ENCODE measurements around the gene PPM1E.

DNA sequence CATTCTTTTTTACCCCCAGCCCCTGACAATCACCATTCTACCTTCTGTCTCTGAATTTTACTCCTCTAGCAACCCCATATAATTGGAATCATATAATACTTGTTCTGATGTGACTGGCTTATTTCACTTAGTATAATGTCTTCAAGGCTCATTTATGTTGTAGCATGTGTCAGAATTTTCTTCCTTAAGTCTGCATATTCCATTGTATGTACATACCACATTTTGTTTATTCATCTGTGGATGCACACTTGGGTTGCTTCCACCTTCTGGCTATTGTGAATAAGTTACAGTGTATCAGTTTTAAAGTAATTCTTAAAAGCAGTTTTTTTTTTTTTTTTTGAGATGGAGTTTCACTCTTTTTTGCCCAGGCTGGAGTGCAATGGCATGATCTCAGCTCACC is 24.7 kb upstream of the PPM1E start:
- TF ChIP-seq, protein P1, sequence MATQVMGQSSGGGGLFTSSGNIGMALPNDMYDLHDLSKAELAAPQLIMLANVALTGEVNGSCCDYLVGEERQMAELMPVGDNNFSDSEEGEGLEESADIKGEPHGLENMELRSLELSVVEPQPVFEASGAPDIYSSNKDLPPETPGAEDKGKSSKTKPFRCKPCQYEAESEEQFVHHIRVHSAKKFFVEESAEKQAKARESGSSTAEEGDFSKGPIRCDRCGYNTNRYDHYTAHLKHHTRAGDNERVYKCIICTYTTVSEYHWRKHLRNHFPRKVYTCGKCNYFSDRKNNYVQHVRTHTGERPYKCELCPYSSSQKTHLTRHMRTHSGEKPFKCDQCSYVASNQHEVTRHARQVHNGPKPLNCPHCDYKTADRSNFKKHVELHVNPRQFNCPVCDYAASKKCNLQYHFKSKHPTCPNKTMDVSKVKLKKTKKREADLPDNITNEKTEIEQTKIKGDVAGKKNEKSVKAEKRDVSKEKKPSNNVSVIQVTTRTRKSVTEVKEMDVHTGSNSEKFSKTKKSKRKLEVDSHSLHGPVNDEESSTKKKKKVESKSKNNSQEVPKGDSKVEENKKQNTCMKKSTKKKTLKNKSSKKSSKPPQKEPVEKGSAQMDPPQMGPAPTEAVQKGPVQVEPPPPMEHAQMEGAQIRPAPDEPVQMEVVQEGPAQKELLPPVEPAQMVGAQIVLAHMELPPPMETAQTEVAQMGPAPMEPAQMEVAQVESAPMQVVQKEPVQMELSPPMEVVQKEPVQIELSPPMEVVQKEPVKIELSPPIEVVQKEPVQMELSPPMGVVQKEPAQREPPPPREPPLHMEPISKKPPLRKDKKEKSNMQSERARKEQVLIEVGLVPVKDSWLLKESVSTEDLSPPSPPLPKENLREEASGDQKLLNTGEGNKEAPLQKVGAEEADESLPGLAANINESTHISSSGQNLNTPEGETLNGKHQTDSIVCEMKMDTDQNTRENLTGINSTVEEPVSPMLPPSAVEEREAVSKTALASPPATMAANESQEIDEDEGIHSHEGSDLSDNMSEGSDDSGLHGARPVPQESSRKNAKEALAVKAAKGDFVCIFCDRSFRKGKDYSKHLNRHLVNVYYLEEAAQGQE (IDR thresholded peaks at IDR 0.05; ENCODE audit: insufficient read depth in 1 of 2, low read depth in 2 of 2, low read length in 2 of 2) = no peak
- TF ChIP-seq POLR2AphosphoS5 (IDR thresholded peaks at IDR 0.05; ENCODE audit: low read depth, low read length) (no peak), TAF1 (IDR thresholded peaks at IDR 0.05; ENCODE audit: borderline replicate concordance, insufficient read depth, low read length) (no peak)
